Inflammatory macrophage treated with lipopolysaccharide for 4 hours (primary cell): ENCODE data around the gene MNAT1.
A peak's percentile ranks its signal among the peaks of the same experiment; 100 is the strongest.
"Not testable (repeated sequence)": the region's sequence is repeated elsewhere in the genome, so short reads cannot be mapped to it uniquely, and the experiment has no call there.

Experiments
- DNase-seq: peaks from one replicate; pipeline ENCODE4 v3.0.0-alpha.2; 2020

The MNAT1 gene

GRCh38 chr14:60807247-60807646 is 72.7 kb downstream of the MNAT1 start:
- no peak for DNase-seq

GRCh38 chr14:60807971-60808370 is 73.4 kb downstream of the MNAT1 start:
- DNase-seq: no peak

GRCh38 chr14:60812987-60813386 is 78.4 kb downstream of the MNAT1 start:
- DNase-seq: no peak

DNA sequence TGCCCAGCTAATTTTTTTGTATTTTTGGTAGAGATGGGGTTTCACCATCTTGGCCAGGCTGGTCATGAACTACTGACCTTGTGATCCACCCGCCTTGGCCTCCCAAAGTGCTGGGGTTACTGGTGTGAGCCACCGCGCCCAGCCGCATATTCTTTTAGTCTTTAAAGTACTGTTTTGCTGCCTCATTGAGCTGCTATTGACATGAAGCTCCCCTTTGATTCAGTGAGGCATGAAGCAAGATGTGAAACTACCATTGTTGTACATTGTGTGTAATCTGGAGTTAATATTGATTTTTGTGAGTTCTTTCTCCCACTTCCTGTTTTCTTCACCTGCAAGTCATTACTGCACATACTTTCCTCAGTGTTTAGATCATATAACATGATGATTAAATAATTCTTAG is 80.8 kb downstream of the MNAT1 start:
- DNase-seq: no peak

- DNase-seq: no peak
Observed at GRCh38 chr14:60817113-60817512, 82.6 kb downstream of the MNAT1 start.

DNA sequence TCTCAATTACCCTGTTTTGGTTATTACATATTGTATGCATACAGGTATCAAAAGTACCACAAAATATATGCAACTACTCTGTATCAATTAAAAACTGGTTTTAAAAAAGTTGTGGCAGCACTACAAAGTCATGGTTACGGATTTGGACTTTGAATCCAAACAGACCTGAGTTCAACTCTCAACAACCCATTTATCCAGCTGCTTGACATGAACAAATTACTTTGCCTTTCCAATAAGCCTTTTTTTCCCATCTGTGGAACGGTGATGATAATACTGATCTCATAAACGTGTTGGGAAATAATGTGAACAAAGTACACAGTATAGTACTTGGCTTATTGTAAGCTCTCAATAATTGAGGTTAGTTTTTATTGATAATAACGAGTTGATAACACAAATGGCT is 85.0 kb downstream of the MNAT1 start:
- no peak for DNase-seq

DNA sequence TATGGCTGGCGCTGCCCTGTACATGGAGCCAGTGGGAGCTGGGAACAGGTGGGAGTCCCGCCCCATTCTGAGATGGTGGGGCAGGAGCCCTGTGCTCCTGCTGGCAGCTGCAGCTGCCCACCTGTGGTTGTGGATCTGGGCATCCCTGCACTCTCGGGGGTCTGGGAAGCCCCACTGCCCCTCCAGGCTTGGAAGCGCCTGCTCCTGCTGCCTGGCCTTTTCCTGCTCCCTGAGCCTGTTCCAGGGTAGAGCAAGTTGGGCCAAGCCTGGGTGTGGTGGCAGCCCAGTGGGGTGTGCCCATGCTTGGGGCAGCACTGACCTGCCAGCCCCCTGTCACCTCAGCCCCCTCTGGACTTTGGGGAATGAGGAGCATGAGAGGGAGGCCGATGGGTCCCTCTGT is 104.0 kb downstream of the MNAT1 start:
- no peak for DNase-seq

- no peak for DNase-seq
Observed at GRCh38 chr14:60839057-60839456, 104.5 kb downstream of the MNAT1 start.

DNA sequence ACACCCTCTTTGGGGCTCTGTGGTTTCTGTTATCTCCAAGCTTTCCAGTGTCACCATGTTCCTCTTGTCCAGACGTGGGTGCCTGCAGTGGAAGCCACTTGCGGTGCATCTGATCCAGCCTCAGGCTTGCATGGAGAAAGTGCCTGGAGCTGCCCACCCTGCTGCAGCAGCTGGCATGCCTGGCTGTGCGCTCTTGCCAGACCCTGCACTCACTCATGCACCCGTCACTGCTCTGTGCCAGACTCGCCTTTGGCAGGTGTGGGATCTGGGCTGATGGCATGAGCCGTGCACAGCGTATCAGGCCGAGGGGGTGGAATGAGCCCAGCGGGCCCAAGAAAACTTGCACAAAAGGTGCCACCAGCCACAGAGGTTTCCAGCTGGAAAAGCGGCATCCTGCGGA is 105.1 kb downstream of the MNAT1 start:
- no peak for DNase-seq

DNA sequence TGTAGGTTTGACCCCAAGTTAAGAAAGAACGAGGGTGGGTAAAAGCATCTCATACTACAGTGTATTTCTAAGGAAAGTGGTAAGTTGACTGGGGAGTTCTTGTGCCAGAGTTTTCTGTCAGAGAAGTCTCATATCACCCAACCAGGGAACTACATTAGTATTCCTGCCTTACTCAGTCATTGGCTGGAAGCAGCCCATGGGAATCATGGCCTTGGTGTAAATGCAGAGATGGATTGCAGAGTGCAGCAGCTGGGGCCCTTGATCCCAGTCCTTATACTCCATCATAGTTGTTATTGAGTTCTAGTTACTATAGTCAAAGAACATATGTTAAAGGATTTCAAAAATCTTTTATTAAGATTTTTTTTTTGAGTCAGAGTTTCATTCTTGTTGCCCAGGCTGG is 105.8 kb downstream of the MNAT1 start:
- no peak for DNase-seq

- DNase-seq: peak; percentile 49
Observed at GRCh38 chr14:60845523-60845922, 111.0 kb downstream of the MNAT1 start.

DNA sequence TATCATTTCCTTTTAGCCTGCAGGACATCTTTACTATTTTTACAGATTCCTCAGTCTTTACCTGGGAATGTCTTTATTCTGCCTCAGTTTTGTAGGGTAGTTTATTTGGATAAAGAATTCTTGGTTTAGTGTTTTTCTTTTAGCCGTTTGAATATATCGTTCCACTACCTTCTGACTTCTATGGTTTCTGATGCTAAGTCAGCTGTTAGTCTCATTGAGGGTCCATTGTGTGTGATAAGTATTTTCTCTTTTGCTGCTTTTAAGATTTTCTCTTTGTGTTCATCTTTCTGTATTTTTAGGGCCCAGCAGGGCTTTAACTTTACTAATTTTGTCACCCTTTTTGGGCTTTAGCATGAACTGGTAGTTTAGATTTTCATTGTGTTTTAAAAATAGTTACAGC is 113.5 kb downstream of the MNAT1 start:
- DNase-seq: no peak

- DNase-seq: not testable (repeated sequence)
Observed at GRCh38 chr14:60851692-60852091, 117.1 kb downstream of the MNAT1 start.

- DNase-seq: no peak
Observed at GRCh38 chr14:60856111-60856510, 121.5 kb downstream of the MNAT1 start.

GRCh38 chr14:60859525-60859924 is 125.0 kb downstream of the MNAT1 start:
- peak; percentile 9 for DNase-seq

GRCh38 chr14:60861545-60862140 is 127.1 kb downstream of the MNAT1 start:
- DNase-seq: no peak

DNA sequence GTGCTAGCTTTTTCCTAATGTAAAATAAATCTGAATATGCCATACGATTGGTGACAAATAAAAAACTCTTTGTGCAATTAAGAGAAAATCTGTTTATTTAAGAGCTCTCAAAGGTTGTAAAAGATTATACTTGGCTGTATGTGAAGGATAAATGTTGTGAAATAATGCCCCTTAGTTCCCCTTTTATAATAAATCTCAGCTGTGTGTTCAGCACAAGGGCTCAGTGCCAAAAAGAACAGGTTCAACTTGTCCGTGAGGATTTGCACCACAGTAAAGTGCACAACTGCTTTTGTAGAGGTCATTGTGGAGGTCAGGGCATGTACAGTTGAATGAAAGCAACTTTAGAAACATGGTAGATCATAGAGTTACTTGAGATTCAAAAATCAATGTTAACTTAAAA is 127.7 kb downstream of the MNAT1 start:
- peak; percentile 36 for DNase-seq

- no peak for DNase-seq
Observed at GRCh38 chr14:60863249-60863648, 128.7 kb downstream of the MNAT1 start.

- no peak for DNase-seq
Observed at GRCh38 chr14:60865378-60866127, 131.0 kb downstream of the MNAT1 start.

- DNase-seq: no peak
Observed at GRCh38 chr14:60867503-60868172, 133.1 kb downstream of the MNAT1 start.

- no peak for DNase-seq
Observed at GRCh38 chr14:60878121-60878520, 143.6 kb downstream of the MNAT1 start.

DNA sequence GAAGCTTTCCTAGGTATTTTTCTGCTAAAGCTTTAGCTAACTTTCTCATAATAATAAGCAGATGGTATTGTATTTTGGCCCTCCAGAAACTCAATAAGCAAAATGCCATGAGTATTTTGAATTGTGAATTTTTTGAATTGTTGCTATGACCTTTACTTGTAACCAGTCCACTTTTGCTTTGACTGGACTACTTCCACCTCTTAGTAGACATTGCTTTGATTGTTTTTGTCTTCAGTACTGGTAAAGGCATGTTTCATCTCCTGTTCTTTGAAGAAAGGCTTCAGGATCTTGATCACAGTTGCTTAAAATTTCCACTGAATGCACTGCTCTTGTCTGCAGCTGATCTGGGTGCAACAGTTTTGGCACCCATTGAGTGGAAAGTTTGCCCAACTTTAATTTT is 144.0 kb downstream of the MNAT1 start:
- DNase-seq: no peak

DNA sequence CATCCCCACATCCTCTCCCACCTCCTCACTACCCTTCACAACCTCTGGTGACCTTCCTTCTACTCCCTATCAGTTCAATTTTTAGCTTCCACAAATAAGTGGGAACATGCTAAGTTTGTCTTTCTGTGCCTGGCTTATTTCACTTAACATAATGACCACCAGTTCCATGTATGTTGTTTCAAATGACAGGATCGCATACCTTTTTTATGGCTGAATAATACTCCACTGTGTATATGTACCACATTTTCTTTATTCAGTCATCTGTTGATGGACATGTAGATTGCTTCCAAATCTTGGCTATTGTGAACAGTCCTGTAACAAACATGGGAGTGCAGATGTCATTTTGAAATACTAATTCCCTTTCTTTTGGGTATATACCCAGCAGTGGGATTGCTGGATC is 147.7 kb downstream of the MNAT1 start:
- DNase-seq: no peak

- DNase-seq: no peak
Observed at GRCh38 chr14:60884134-60884533, 149.6 kb downstream of the MNAT1 start.
